Measurements from ENCODE around the gene GALNT18. TPM values are rescaled to one million over a fixed set of nuclear protein-coding genes. Genes with fewer than 3 reads are reported as not detected.

The GALNT18 gene
- total RNA-seq, 1 experiment from 2014 or later, result 6.6 TPM

DNA sequence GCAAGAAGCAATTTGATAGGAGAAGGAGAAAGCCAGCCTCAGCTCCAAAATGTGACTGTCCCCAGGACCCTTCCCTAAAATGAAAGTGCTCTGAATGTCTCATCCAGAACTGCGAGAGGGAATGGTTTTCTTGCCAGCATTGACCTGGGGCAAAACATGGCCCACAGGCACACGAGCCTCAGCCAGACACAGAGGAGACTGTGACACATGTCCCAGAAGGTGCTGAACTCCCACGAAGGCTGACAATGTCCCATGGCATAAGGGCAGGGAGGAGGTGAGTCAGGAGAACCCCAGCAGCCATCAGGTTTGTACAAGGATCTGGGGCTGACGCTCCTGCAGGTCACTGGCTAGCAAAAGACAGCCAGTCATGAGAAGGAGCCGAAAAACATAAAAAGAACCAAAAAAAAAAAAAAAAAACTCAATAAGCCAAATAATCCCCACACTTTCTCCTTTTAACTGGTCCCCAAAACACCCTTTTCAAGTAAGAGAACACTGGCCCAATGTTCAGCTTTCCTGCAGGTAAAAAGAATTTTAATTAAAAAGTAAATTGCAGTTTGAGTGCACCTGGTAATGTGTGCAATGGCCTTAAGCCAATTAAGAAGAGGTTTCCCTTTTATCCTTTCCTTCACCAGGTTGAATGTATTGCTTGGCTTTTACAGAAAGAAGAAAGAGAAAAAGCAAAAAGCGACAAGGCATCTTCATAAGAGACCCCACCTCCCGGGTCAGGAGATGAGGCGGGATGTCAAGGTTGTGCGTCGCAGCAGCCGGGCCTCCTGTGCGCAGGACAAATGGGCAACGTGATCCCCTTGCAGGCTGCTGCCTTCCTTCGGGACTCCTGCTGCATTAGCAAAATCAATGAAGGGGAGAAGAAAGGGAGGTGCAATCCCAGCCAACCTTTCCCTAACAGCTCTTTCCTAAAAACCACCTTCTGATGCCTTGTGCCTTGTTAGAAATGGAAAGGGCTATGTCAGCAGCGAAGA is 43.6 kb downstream of the GALNT18 start:
- H3K9me3 ChIP-seq (replicated peaks), result no peaks in the 10 kb centered on the region
- no peaks in the 10 kb centered on the region for H3K36me3 ChIP-seq
- H3K4me1 ChIP-seq (replicated peaks), result peaks cover 20% of the 10 kb centered on the region
- H3K27ac ChIP-seq, result 0 out of 2 replicates have a peak overlapping the region, but pooled peaks have one; percentile 9
- no peaks in the 10 kb centered on the region for H3K27me3 ChIP-seq (replicated peaks)
- peak in 1 of 2 experiments; percentile 26 for DNase-seq (ENCODE audit: low read depth in 1 of 2, low spot score in 2 of 2)
- H3K4me3 ChIP-seq, result no peak overlapping the region

DNA sequence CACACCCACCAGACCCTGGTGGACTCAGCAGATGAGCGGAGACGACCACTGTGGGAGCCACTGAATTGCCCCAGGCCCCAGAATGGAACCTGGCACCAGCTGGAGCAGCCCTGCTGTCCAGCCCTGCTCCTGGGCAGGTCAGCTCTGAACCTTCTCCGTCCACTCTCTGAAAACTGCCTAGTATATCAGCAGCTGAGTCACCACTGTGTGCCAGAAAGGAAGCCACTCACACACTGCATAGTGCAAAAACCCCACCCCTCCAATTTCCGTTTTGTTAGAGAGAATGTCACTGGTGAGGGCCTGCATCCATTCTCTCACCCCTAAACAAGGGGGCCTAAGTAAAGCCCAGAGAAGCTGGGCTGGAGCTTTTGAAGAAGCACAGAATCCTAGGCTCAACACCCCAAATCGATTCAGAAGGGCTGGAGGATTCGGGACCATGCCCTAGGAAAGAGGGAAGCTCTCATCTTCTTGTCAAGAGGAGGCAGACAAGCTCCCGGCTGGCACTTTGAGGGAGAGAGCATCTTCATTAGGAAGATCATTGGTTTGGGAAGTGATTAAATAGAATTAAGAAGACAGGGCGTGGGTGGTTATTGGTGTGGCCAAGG is 44.5 kb downstream of the GALNT18 start:
- Histone ChIP-seq H3K27me3 (replicated peaks) (no peaks in the 10 kb centered on the region), H3K36me3 (no peaks in the 10 kb centered on the region), H3K27ac (0 out of 2 replicates have a peak overlapping the region, but pooled peaks have one; percentile 9), H3K4me1 (replicated peaks) (peaks cover 21% of the 10 kb centered on the region), H3K9me3 (replicated peaks) (no peaks in the 10 kb centered on the region), H3K4me3 (no peak overlapping the region)
- DNase-seq (ENCODE audit: low read depth in 1 of 2, low spot score in 2 of 2), result peak; percentile 28 to 45

DNA sequence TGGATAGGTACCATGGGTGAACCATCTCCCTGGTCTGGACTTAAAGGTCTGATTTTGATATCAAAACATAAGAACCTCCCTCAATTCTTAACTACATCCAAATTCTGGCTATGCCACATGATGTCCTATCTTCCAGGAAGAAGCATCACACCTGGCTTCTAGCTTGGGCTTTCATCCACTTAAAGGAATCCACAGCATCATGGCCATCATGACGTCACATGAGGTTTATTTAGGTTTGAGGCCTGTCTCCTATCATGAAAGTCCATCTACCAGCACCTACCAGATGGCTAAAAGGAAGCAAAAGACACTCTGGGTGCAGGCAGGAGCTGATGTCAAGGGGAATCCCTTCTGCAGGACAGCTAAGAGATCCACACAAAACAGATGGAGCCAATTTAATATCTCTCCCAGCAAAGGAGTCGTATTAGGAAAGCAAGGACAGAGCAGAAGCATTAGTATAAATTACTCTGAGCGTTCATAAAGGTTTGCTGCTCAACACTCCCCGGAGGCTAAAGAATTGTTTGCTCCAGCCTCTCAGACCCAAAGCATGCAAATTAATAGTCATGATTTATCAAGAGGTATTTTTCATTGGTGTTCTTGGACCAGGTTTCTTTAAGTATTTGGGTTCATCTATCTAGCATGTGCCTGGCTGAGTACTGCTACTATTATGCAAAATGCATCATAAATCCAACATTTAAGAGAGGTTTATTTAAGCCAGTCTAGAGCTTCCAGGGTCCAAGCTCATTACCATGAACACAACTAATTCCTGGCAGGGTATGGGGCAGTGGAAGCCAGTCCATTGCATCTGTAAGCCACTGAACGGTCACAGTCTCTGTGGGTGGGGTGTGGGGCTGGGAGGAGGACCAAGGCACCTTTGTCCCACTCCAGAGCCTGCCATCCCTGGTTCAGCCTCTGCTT is 47.2 kb downstream of the GALNT18 start:
- H3K27me3 ChIP-seq (replicated peaks), result no peaks in the 10 kb centered on the region
- H3K36me3 ChIP-seq, result no peaks in the 10 kb centered on the region
- no peaks in the 10 kb centered on the region for H3K9me3 ChIP-seq (replicated peaks)
- H3K27ac ChIP-seq, result no peak overlapping the region
- DNase-seq (ENCODE audit: low read depth in 1 of 2, low spot score in 2 of 2), result no peak
- no peak overlapping the region for H3K4me3 ChIP-seq
- H3K4me1 ChIP-seq (replicated peaks), result peaks cover 26% of the 10 kb centered on the region

DNA sequence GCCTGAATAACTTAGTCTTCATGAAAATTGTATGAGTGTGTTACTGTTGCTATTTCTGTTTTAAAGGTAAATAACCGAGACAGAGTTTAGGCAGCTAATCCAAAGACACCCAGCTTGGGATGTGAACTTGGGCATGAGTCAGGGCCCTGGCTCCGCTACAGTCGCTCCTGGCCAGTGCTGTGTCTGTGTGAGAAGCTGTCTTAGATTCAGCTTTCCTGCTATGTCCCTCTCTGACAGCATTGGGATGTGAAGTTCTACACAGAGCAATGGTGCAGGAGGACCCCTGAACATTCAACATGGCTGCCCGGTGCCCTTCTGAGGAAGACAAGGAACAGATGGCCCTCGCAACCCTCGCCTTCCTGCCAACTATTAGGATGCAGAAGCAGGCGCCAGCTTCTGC is 49.4 kb downstream of the GALNT18 start:
- H3K27me3 ChIP-seq (replicated peaks), result no peaks in the 10 kb centered on the region
- DNase-seq (ENCODE audit: low read depth in 1 of 2, low spot score in 2 of 2), result no peak
- peak overlapping the region; percentile 22 for H3K27ac ChIP-seq
- no peaks in the 10 kb centered on the region for H3K9me3 ChIP-seq (replicated peaks)
- H3K36me3 ChIP-seq, result no peaks in the 10 kb centered on the region
- no peak overlapping the region for H3K4me3 ChIP-seq
- H3K4me1 ChIP-seq (replicated peaks), result peaks cover 25% of the 10 kb centered on the region

DNA sequence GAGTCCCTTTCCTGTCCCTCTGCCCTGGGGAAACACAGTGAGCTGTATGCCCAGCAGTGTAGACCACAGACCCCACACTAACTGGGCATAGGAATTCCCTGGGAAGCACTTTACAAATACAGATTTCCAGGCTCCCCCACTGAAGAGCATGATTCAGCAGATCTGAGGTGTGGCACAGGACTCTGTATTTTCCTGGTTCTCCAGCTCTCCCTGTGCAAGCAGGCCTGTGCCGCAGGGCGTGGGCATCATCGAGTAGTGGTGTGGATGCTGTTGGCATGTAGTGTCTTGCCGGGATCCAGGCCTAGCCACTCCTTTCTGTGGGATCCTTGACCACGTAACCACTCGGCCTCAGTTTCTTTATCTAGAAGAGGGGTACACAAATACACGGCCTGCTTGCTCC is 49.9 kb downstream of the GALNT18 start:
- Histone ChIP-seq H3K36me3 (no peaks in the 10 kb centered on the region), H3K4me1 (replicated peaks) (peaks cover 21% of the 10 kb centered on the region), H3K9me3 (replicated peaks) (no peaks in the 10 kb centered on the region), H3K27ac (peak overlapping the region; percentile 22), H3K4me3 (no peak overlapping the region), H3K27me3 (replicated peaks) (no peaks in the 10 kb centered on the region)
- peak in 1 of 2 experiments; percentile 20 for DNase-seq (ENCODE audit: low read depth in 1 of 2, low spot score in 2 of 2)

DNA sequence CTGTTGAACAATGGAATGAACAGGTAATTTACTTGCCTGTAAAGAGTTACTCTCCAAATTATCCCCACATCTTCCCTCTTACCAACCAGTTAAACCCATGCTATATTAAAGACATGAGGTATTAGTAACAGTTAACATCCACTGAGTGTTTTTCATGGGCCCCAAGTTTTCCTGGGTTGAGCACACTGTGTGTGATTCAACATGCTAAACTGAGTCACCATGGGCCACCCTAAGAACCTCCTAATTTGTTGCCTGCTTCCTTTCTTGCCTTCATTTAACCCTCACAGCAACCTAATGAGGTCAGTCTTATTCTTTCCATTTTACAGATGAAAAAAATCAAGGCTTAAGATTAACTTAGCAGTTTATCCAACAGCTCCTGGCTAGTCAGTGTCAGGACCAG is 51.0 kb downstream of the GALNT18 start:
- Histone ChIP-seq H3K27ac (no peak overlapping the region), H3K27me3 (replicated peaks) (no peaks in the 10 kb centered on the region), H3K4me1 (replicated peaks) (peaks cover 21% of the 10 kb centered on the region), H3K4me3 (no peak overlapping the region), H3K9me3 (replicated peaks) (no peaks in the 10 kb centered on the region), H3K36me3 (no peaks in the 10 kb centered on the region)
- DNase-seq (ENCODE audit: low read depth in 1 of 2, low spot score in 2 of 2), result no peak

DNA sequence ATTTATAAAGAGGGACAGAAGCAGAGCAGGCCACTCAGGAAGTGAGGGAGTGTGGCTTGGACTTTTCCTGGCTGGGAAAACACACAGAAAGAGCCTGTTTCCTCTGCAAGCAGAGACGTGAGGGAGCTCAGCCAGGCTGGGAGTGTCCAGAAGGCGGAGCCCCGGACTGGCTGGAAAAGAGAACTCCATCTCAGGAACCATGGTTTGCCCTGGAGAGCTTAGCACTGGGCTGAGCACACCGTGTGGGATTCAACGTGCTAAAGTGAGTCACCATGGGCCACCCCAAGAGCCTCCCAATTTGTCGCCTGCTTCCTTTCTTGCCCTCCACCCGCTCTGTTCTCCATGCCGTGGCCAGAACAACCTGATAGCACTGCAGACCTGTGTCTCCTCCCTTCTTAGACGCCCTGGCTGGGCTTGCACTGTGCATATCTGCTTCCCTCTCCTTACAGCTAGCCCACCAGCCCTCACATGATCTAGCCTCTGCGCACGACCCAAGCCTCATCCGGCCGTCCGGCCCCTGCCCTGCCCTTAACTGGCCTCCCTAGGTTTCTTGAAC is 51.8 kb downstream of the GALNT18 start:
- no peaks in the 10 kb centered on the region for H3K27me3 ChIP-seq (replicated peaks)
- no peak overlapping the region for H3K4me3 ChIP-seq
- H3K36me3 ChIP-seq, result no peaks in the 10 kb centered on the region
- peaks cover 21% of the 10 kb centered on the region for H3K4me1 ChIP-seq (replicated peaks)
- no peak overlapping the region for H3K27ac ChIP-seq
- no peak for DNase-seq (ENCODE audit: low read depth in 1 of 2, low spot score in 2 of 2)
- H3K9me3 ChIP-seq (replicated peaks), result no peaks in the 10 kb centered on the region

DNA sequence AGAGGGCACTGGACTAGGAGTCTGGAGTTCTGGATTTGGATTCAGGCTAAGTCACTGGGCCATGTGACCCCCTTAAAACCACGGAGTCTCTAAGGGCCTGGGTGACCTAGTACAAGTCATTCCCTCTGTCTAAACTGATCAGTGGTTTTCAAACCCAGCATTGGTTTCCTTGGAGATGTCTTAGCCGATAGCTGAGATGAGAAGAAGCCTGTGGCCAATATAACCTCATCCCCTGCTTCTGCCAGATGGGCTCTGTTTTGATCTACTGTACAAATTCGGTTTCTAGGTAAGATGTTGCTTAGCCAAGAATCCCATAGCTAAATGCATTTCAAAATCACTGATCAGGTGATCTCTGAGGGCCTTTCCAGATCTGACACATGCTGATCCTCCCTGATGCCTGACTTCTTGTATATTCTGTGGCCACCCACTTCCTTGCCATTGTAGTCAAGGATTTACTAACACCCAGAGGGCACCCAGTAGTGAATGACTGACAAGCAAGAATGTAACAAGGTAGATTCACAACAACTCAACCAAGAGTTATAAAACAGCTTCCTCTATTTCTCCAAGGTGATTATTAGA is 53.1 kb downstream of the GALNT18 start:
- Histone ChIP-seq H3K9me3 (replicated peaks) (no peaks in the 10 kb centered on the region), H3K4me1 (replicated peaks) (peaks cover 21% of the 10 kb centered on the region), H3K27ac (no peak overlapping the region), H3K4me3 (no peak overlapping the region), H3K36me3 (no peaks in the 10 kb centered on the region), H3K27me3 (replicated peaks) (no peaks in the 10 kb centered on the region)
- no peak for DNase-seq (ENCODE audit: low read depth in 1 of 2, low spot score in 2 of 2)

DNA sequence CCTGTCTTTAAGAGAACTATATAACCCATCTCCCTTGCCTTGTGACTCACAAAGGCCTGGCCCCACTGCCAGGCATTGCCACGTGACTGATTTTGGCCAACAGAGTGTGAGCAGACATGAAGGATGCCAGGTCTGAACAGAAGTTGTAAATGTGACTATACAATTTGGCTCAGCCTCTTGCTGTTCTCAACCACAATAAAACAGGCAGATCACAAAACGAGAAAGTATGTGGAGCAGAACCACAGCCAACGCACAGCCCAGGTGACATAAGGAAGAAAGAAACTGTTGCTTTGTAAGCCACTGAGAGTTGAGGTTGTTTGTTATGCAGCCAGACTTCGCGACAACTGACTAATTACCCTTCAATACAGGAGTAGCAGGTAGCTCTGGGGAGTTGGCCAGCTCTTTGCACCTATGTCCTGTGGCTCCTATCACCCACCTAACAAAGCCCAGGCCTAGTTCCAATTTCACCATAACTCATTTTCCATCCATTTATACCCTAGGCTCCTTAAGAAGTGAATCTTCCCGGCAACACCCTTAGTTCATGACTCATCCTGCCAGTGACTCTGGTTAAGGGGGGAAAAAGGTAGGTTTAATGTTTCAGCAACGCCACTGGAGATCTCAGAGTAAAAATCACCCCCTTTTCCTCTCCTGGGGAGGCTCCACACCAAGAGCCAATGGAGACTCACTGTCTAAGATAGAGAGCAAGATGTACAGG is 53.7 kb downstream of the GALNT18 start:
- Histone ChIP-seq H3K4me3 (no peak overlapping the region), H3K27ac (no peak overlapping the region), H3K36me3 (no peaks in the 10 kb centered on the region), H3K9me3 (replicated peaks) (no peaks in the 10 kb centered on the region), H3K27me3 (replicated peaks) (no peaks in the 10 kb centered on the region), H3K4me1 (replicated peaks) (peaks cover 21% of the 10 kb centered on the region)
- DNase-seq (ENCODE audit: low read depth in 1 of 2, low spot score in 2 of 2), result no peak

DNA sequence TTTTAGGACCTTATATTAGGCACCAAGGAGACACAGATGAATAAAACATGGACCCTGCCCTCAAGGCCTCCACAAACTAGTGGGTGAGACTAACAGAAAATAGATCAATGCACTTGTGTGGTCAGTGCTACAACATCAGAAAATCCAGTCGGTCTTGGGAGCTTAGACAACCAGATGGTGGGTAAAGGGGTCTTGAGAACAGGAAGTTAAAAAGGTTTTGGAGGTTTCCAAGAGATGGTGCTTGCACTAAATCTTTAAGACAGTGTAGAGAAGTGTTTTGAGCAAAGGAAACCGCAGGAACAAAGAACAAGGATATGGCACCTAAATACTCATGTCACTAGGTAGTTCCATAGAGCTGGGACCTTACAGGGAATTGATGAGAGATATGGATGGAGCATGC is 56.2 kb downstream of the GALNT18 start:
- Histone ChIP-seq H3K27ac (no peak overlapping the region), H3K36me3 (no peaks in the 10 kb centered on the region), H3K4me3 (no peak overlapping the region), H3K4me1 (replicated peaks) (0 out of 2 replicates have a peak, but pooled peaks cover 5% of the 10 kb centered on the region), H3K27me3 (replicated peaks) (no peaks in the 10 kb centered on the region), H3K9me3 (replicated peaks) (no peaks in the 10 kb centered on the region)
- no peak for DNase-seq (ENCODE audit: low read depth in 1 of 2, low spot score in 2 of 2)

DNA sequence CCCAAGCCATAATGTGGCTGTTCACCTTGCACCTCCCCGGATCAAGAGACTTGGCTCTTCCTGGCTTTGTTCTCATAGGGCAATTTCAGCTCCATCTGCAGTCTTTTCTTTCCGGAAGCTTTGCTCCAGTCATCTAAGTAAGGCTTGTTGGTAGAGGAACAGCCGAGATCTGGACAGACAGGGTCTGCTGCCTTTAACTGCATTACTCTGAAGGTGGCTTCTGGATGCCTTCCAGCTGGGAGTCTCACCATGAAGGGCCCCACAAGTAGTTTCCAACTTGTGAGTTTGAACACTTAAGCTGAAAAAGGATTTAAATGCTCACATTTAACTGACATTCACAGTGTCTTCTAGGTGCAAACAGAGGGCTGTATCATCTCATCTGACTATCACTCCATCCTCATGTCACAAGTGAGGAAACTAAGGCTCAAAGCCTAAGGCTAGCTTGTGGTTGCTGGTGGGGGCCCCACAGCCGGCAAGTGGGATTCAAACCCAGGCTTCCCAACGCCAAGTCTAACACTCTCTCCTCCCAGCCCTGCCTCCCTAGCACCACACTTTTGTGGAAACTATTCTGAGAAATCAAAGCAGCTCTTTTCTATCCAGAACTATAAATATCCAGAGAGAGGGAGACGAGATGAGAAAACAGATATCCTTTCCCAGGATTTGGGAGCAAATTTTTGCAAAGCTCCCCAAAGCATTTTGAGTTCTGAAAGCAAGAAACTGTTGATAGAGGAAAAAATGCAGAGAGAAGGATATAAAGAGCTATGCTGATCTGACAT is 58.4 kb downstream of the GALNT18 start:
- no peaks in the 10 kb centered on the region for H3K36me3 ChIP-seq
- no peaks in the 10 kb centered on the region for H3K4me1 ChIP-seq (replicated peaks)
- H3K9me3 ChIP-seq (replicated peaks), result no peaks in the 10 kb centered on the region
- DNase-seq (ENCODE audit: low read depth in 1 of 2, low spot score in 2 of 2), result no peak
- H3K27me3 ChIP-seq (replicated peaks), result no peaks in the 10 kb centered on the region
- H3K4me3 ChIP-seq, result no peak overlapping the region
- no peak overlapping the region for H3K27ac ChIP-seq

DNA sequence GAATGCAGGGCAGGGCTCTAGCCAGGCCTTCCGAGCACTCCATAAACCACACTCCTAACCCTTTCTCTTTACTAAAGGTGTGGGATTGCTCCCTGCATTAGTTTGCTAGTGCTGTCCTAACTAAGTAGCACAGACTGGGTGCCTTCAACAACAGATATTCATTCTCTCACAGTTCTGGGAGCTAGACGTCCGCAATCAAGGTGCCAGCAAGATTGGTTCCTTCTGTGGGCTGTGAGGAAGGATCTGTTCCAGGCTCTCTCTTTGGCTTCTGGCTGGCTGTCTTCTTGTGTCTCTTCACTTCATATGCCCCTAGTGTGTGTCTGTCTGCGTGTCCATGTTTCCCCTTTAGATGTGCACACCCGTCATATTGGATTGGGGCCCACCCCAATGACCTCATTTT is 59.8 kb downstream of the GALNT18 start:
- H3K4me1 ChIP-seq (replicated peaks), result no peaks in the 10 kb centered on the region
- DNase-seq (ENCODE audit: low read depth in 1 of 2, low spot score in 2 of 2), result no peak
- no peaks in the 10 kb centered on the region for H3K36me3 ChIP-seq
- no peaks in the 10 kb centered on the region for H3K9me3 ChIP-seq (replicated peaks)
- no peaks in the 10 kb centered on the region for H3K27me3 ChIP-seq (replicated peaks)
- no peak overlapping the region for H3K27ac ChIP-seq
- H3K4me3 ChIP-seq, result no peak overlapping the region
